Loucy (cell line): ENCODE data around the gene EME1.

Source experiments
- EZH2phosphoT487 ChIP-seq: fragments of 200-600 bp; IDR thresholded peaks from 2 replicates; pipeline ENCODE4 v1.6.1; 2018; ENCODE audit warnings: antibody characterized with exemption, mild to moderate bottlenecking, moderate library complexity, borderline replicate concordance
- TF ChIP-seq, protein P1 (sequence below): fragments of 200-600 bp; sonication (generic); conservative IDR thresholded peaks from 2 replicates; pipeline ENCODE4 v1.5.1; 2014; ENCODE audit warnings: mild to moderate bottlenecking, antibody characterized with exemption, low read length

DNA sequence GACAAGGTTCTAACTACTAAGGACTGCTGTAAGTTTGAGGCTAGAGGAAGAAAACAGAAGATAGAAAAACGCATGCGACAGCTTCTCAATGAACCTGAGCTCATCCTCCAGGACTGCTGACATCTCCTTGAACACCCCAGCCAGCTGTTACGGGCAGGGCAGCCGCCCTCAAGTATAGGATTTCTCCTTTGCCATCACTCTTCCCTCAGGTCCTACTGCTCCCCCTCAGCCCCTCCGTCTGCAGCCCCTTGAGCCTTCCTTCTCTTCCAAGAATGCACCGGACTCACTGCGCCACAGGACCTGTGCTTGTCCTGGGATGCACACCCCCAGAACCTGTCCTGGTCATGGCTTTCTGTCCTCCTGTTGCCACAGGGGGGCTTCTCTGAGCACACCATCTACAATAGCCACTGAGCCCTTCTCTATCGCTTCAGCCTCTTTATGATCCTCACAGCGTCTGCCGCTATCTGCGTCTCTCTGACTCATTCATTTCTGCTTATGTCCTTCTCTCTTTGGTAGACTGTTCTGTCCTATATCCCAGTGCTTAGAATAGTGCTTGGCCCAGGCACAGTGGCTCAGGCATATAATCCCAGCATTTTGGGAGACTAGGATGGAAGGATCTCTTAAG, 42.8 kb upstream of the EME1 start:
- TF ChIP-seq, protein P1, sequence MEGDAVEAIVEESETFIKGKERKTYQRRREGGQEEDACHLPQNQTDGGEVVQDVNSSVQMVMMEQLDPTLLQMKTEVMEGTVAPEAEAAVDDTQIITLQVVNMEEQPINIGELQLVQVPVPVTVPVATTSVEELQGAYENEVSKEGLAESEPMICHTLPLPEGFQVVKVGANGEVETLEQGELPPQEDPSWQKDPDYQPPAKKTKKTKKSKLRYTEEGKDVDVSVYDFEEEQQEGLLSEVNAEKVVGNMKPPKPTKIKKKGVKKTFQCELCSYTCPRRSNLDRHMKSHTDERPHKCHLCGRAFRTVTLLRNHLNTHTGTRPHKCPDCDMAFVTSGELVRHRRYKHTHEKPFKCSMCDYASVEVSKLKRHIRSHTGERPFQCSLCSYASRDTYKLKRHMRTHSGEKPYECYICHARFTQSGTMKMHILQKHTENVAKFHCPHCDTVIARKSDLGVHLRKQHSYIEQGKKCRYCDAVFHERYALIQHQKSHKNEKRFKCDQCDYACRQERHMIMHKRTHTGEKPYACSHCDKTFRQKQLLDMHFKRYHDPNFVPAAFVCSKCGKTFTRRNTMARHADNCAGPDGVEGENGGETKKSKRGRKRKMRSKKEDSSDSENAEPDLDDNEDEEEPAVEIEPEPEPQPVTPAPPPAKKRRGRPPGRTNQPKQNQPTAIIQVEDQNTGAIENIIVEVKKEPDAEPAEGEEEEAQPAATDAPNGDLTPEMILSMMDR = no peak
- no peak for TF ChIP-seq EZH2phosphoT487
